ENCODE measurements around the gene PTPRG. TPM values are rescaled to one million over a fixed set of nuclear protein-coding genes. Genes with fewer than 3 reads are reported as not detected.

The PTPRG gene
- total RNA-seq, 2 donors from 2014 or later: 23.9 to 31.6 TPM

DNA sequence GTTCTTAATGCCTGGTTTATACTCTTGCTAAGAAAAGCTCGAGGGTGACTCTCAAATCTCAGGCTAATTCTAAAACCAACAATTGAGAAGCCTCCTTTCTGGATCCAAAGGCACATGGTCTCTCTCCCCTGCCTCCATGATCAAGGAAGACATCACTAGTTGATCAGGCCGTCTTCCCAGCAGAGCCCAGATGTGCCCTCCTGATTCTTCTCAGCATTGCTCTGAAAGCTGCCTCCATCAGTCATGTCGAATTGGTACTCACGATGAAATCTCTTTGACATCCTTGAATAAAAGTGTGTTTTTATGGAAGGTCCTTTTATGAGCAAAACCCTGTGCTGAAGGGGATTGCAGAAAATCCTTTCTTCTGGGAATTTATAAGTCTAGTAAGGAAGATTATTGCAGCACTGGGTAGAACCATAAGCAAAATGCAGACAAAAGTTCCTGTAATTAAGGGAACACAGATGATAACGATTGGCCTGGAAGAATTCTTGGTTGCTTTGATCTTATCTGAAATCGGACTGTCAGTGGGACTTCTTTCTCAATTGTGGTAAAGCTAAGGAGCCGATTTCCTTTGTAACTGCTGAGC, 345.9 kb downstream of the PTPRG start:
- no peaks in the 10 kb centered on the region for H3K36me3 ChIP-seq (replicated peaks in 1 of 2; ENCODE audit: insufficient read depth in 1 of 2, low read depth in 2 of 2)
- no peak for TF ChIP-seq POLR2A (IDR thresholded peaks at IDR 0.05)
- TF ChIP-seq, protein P1, sequence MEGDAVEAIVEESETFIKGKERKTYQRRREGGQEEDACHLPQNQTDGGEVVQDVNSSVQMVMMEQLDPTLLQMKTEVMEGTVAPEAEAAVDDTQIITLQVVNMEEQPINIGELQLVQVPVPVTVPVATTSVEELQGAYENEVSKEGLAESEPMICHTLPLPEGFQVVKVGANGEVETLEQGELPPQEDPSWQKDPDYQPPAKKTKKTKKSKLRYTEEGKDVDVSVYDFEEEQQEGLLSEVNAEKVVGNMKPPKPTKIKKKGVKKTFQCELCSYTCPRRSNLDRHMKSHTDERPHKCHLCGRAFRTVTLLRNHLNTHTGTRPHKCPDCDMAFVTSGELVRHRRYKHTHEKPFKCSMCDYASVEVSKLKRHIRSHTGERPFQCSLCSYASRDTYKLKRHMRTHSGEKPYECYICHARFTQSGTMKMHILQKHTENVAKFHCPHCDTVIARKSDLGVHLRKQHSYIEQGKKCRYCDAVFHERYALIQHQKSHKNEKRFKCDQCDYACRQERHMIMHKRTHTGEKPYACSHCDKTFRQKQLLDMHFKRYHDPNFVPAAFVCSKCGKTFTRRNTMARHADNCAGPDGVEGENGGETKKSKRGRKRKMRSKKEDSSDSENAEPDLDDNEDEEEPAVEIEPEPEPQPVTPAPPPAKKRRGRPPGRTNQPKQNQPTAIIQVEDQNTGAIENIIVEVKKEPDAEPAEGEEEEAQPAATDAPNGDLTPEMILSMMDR (IDR thresholded peaks at IDR 0.05): no peak
- no peaks in the 10 kb centered on the region for H3K9me3 ChIP-seq
- intact Hi-C loops (cut with DNase I): no loop called here
- H3K4me1 ChIP-seq: peaks cover 13% of the 10 kb centered on the region
- H3K27me3 ChIP-seq: no peaks in the 10 kb centered on the region
- DNase-seq (no peak), ATAC-seq (no peak)
- H3K27ac ChIP-seq: no peak overlapping the region
- H3K4me3 ChIP-seq: no peak overlapping the region
- WGBS, 2 donors: 92 to 95% methylated on average over 7 of the region's 7 CpGs

DNA sequence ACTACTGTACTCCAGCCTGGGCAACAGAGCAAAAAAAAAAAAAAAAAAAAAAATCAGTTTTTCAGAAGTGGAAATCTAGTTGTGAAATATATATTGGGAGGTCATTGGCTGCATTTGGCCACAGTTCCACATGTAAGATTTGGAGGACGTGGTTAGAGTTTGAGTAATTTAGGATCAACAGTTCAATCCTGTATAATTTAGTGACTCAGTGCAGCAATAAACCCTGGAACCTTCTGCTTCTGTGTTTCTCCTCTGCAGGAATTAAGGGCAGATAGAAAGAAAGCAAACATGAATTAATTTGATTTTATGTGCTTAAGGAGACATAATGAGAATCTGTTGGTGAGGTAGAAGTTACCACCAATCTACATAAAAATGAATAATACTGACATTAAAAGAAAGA, 347.0 kb downstream of the PTPRG start:
- intact Hi-C loops (cut with DNase I): no loop called here
- H3K4me1 ChIP-seq: peaks cover 13% of the 10 kb centered on the region
- no peaks in the 10 kb centered on the region for H3K9me3 ChIP-seq
- no peak for ATAC-seq
- WGBS, 2 donors: 74 to 83% methylated on average over 1 of the region's 1 CpG
- H3K27ac ChIP-seq: no peak overlapping the region
- H3K4me3 ChIP-seq: no peak overlapping the region
- H3K36me3 ChIP-seq (replicated peaks in 1 of 2; ENCODE audit: insufficient read depth in 1 of 2, low read depth in 2 of 2): no peaks in the 10 kb centered on the region
- DNase-seq: no peak
- TF ChIP-seq, protein P1 (IDR thresholded peaks at IDR 0.05): no peak
- TF ChIP-seq POLR2A (IDR thresholded peaks at IDR 0.05): no peak
- H3K27me3 ChIP-seq: no peaks in the 10 kb centered on the region

DNA sequence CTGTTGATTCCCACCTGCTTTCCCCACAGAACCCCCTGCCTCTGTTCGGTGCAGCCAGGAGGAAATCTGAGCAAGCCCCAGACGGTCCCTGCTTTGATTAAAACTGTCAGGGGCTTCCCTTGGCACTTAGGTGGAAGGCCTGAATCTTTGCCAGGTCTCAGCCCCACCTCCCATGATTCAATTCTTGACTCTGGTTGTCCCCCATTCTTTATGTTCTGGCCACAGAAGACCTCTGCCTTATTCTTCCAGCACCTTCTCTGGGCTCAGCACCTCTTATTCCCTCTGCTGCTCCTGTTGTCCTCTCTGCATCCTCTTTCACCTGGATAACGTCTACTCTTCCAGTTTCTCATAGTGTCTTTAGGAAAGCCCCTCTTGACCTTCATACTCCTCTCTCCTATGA, 349.4 kb downstream of the PTPRG start:
- no peak overlapping the region for H3K4me3 ChIP-seq
- DNase-seq: no peak
- no peak for TF ChIP-seq POLR2A (IDR thresholded peaks at IDR 0.05)
- TF ChIP-seq, protein P1 (IDR thresholded peaks at IDR 0.05): no peak
- H3K27ac ChIP-seq: no peak overlapping the region
- no peaks in the 10 kb centered on the region for H3K9me3 ChIP-seq
- WGBS, 2 donors: 88 to 89% methylated on average over 3 of the region's 3 CpGs
- no peaks in the 10 kb centered on the region for H3K4me1 ChIP-seq
- H3K27me3 ChIP-seq: no peaks in the 10 kb centered on the region
- no peaks in the 10 kb centered on the region for H3K36me3 ChIP-seq (replicated peaks in 1 of 2; ENCODE audit: insufficient read depth in 1 of 2, low read depth in 2 of 2)
- intact Hi-C loops (cut with DNase I): no loop called here
- no peak for ATAC-seq

DNA sequence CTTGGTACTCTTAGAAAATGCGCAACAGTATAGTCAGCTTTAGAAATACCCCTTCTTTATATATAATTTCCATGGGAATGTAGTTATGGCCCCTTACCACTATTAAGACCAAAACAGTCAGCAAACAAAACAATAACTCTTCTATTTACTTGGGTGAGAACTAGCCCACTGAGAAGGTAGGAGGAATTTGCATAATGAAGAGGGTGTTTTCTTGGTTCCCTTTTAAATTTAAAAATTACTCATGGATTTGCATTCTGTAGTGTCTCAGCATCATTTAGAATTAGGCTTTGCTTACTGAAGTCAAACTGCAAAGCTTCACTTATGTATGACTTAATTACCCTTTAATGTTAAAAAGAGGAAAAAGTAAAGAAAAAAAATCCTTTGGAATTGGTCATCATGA, 350.8 kb downstream of the PTPRG start:
- no peak for ATAC-seq
- intact Hi-C loops (cut with DNase I): no loop called here
- no peaks in the 10 kb centered on the region for H3K27me3 ChIP-seq
- no peak overlapping the region for H3K27ac ChIP-seq
- WGBS, 2 donors: 100% methylated on average over 1 of the region's 1 CpG
- H3K4me3 ChIP-seq: no peak overlapping the region
- DNase-seq: no peak
- TF ChIP-seq, protein P1 (IDR thresholded peaks at IDR 0.05): no peak
- no peak for TF ChIP-seq POLR2A (IDR thresholded peaks at IDR 0.05)
- no peaks in the 10 kb centered on the region for H3K9me3 ChIP-seq
- H3K4me1 ChIP-seq: no peaks in the 10 kb centered on the region
- H3K36me3 ChIP-seq (replicated peaks in 1 of 2; ENCODE audit: insufficient read depth in 1 of 2, low read depth in 2 of 2): no peaks in the 10 kb centered on the region

DNA sequence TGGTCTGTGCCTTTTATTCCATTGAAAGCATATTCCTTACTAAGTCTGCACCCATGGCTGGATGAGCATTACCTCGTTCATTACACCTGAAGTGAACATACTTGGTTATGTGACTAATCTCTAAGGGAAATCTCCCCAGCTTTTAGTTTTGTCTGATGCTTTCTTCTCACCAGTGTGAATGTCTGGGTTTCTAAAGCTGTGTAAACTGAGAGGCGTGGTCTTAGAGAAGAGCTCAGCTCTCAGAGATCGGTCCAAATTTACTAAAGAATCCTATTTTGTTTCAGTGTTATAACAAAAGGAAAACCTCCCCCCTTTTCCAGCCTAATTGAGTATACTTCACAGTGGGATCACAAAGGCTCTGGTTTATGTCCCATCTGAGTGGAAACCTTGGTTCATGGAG, 352.3 kb downstream of the PTPRG start:
- intact Hi-C loops (cut with DNase I): no loop called here
- no peaks in the 10 kb centered on the region for H3K27me3 ChIP-seq
- 90 to 92% methylated on average over 3 of the region's 3 CpGs for WGBS, 2 donors
- H3K4me3 ChIP-seq: no peak overlapping the region
- H3K9me3 ChIP-seq: no peaks in the 10 kb centered on the region
- ATAC-seq (no peak), DNase-seq (no peak)
- H3K27ac ChIP-seq: no peak overlapping the region
- H3K36me3 ChIP-seq (replicated peaks in 1 of 2; ENCODE audit: insufficient read depth in 1 of 2, low read depth in 2 of 2): no peaks in the 10 kb centered on the region
- TF ChIP-seq POLR2A (IDR thresholded peaks at IDR 0.05): no peak
- TF ChIP-seq, protein P1 (IDR thresholded peaks at IDR 0.05): no peak
- peaks cover 3% of the 10 kb centered on the region for H3K4me1 ChIP-seq

Measured in body of pancreas (tissue), 4 donors.